GM12873 (cell line): ENCODE measurements around the gene UBQLNL.

Experiments
- TF ChIP-seq, protein P1 (sequence below): IDR thresholded peaks from 2 replicates; pipeline ENCODE4 v1.5.1; 2012; ENCODE audit warnings: low read depth, mild to moderate bottlenecking, moderate library complexity, low read length, control low read depth; ENCODE audit not compliant: insufficient read depth; ENCODE audit errors: missing control alignments

The UBQLNL gene, protein sequence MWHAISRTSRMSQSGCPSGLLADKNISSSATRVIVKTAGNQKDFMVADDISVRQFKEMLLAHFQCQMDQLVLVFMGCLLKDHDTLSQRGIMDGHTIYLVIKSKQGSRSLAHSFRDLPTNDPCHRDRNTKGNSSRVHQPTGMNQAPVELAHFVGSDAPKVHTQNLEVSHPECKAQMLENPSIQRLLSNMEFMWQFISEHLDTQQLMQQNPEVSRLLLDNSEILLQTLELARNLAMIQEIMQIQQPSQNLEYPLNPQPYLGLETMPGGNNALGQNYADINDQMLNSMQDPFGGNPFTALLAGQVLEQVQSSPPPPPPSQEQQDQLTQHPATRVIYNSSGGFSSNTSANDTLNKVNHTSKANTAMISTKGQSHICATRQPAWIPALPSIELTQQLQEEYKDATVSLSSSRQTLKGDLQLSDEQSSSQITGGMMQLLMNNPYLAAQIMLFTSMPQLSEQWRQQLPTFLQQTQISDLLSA

DNA sequence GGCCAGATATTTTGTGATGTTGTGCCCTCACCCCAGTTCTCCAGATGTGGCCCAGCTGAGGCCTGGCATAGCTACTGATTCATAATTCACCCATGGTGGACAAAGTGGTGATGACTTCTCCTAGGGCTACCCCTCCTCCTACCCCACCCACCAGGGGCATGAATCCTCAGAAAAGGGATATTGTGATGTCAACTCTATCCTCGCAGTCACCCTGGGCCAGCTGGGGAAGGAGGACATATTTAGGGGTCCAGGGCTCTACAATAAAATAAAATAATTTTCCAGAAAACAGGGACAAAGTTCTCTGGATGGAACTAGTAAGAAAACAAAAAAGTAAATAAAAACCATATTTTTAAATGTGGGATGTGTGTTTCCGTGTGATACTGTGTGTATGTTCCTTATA, at the start of gene UBQLNL:
TSS of gene UBQLNL (minus strand) at position 101 of the 400 bp plus-strand sequence. CDS start 258 bp downstream, outside the sequence.
- TF ChIP-seq, protein P1, sequence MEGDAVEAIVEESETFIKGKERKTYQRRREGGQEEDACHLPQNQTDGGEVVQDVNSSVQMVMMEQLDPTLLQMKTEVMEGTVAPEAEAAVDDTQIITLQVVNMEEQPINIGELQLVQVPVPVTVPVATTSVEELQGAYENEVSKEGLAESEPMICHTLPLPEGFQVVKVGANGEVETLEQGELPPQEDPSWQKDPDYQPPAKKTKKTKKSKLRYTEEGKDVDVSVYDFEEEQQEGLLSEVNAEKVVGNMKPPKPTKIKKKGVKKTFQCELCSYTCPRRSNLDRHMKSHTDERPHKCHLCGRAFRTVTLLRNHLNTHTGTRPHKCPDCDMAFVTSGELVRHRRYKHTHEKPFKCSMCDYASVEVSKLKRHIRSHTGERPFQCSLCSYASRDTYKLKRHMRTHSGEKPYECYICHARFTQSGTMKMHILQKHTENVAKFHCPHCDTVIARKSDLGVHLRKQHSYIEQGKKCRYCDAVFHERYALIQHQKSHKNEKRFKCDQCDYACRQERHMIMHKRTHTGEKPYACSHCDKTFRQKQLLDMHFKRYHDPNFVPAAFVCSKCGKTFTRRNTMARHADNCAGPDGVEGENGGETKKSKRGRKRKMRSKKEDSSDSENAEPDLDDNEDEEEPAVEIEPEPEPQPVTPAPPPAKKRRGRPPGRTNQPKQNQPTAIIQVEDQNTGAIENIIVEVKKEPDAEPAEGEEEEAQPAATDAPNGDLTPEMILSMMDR = no peak

- TF ChIP-seq, protein P1 = no peak
Measured at GRCh38 chr11:5564259-5565019, 47.9 kb upstream of the UBQLNL start.

GRCh38 chr11:5557751-5558150, 41.3 kb upstream of the UBQLNL start:
- TF ChIP-seq, protein P1 = no peak

DNA sequence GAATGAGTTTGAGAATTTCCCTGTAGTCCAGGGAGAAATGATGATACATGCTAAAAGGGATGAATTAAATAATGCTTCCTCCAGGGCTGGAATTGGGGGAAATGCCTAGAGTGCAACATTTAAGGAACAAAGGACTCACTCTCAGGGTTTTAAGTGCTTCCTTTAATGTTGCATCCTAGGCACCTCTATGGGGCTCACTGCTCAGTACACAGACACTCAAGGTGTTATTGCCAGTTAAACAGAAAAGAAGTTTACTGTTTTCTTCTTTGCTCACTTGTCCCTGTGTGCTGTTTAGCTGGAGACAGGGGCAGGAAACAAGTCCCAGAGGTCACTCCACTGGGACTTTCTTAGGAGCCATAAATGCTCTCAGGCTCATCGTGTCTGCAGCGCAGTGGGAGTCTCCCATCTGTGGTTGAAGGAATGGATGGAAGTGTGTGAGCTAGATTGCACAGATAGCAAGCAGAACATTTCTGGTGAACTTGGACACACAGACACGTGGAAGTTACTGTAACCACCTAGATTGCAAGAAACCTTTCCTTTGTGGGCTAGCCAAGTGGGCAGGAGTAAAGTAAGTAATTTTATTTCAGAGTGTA, 40.2 kb upstream of the UBQLNL start:
- TF ChIP-seq, protein P1 = no peak

GRCh38 chr11:5553343-5553742, 36.8 kb upstream of the UBQLNL start:
- TF ChIP-seq, protein P1 = no peak

DNA sequence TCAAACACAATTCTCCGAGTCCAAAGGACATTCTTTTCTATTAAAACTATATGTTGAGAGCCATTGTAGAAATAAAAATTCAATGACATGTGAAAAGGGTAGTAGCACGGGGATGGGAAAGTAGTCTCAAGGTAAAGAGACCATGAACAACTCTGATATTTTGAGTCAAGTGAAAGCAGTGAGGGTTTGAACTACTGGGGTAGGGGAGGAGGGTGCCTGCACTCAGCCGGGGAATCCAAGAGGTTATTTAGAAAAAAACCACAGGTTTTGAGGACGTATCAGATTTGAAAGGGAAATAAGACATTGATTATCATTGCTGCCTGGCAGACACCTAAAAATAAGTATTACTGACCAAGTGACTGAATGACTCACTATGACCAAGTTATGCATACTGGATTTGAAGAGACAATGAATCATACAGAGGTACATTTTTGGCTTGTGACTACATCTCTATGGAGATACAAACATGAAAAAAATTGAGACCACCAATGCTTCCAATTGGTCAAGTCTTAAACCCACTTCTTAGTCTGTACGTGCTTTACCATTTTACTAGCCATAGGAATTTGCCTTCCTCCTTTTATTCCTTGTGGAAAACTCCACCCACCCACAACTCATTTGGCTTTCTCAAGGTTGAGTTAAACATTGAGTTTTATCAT, 34.1 kb upstream of the UBQLNL start:
- TF ChIP-seq, protein P1 = no peak
